ENCODE data around the gene ANKH.
A peak's percentile ranks its signal among the peaks of the same experiment; 100 is the strongest.
"Not testable (repeated sequence)": the region's sequence is repeated elsewhere in the genome, so short reads cannot be mapped to it uniquely, and the experiment has no call there.

ANKH gene

DNA sequence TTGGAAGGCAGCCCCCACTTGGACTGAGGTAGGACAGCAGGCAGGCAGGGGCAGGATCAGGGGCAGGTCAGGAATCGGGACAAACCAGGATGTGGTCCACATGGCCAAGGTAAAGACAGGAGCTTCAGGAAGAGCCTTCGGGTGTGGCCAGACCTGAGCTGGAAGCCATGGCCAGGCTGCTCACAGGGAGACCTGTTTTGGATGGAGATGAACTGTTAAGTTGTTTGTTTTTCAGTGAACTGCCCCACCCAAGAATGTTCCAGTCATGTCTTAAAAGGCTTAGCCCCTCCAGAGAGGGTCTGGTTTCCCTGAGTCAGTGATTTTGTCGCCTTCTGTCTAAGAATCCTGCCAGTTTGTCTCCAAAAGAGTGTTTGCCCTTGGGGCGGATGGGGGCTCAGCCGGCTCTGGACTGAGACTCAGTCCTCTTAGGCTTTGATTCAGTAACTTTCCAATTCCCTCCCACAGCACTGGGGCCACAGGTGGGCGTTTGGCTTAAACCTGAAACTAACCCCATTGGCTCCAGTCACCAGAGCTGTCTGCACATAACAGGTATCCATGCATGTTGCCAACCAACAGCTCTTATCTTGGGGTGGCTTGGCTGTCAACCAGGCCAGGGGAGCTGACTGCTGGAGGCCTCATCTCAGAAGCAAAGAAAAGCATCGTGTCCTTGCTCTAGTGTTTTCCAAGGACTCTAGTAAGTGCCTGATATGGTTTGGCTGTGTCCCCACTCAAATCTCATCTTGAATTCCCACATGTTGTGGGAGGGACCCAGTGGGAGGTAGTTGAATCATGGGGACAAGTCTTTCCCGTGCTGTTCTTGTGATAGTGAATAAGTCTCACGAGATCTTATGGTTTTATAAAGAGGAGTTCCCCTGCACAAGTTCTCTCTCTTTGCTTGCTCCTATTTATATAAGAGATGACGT is 11.3 kb upstream of the ANKH start:
- no peak for DNase-seq (ENCODE audit: low spot score)

DNA sequence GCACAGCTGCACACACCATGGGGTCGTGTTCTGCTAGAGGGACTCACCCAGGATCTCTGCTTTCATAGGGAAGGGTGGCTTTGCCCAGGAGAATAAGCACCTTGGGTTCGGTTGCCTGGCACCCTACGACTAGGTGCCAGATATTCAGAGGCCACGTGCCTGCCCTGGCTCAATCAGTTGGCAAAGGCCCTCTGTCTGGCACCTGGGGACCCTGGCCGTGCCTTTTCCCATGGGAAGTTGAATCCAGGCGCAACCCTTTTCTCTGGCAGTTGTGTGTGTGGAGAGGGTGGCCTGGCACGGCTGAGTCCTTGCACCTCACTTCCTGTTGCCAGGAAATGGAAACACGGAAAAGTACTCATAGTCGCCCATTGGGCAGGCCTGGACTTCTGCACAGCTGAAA is 10.2 kb upstream of the ANKH start:
- DNase-seq (ENCODE audit: low spot score) = no peak

GRCh38 chr5:14880688-14881087 is 9.1 kb upstream of the ANKH start:
- DNase-seq (ENCODE audit: low spot score) = no peak

GRCh38 chr5:14879937-14880589 is 8.5 kb upstream of the ANKH start:
- no peak for DNase-seq (ENCODE audit: low spot score)

DNA sequence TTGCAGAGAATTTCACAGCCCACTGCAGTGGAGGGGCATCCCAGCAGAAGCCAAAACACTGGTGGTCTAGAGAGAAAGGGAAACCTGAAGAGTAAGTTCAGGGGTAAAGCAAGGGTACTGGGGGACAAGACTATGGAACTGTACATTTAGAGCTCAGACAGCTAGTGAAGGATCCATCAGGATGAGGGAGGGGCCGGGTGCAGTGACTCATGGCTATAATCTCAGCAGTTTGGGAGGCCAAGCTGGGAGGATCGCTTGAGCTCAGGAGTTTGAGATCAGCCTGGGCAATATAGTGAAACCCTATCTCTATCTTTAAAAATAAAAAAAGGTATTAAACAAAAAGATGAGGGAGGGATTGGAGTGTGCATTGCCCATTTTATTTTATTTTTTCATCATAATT is 7.8 kb upstream of the ANKH start:
- DNase-seq (ENCODE audit: low spot score) = no peak

GRCh38 chr5:14878192-14878591 is 6.6 kb upstream of the ANKH start:
- DNase-seq (ENCODE audit: low spot score) = not testable (repeated sequence)

GRCh38 chr5:14876095-14876494 is 4.5 kb upstream of the ANKH start:
- no peak for DNase-seq (ENCODE audit: low spot score)

GRCh38 chr5:14873790-14874189 is 2.2 kb upstream of the ANKH start:
- DNase-seq (ENCODE audit: low spot score) = no peak

GRCh38 chr5:14873093-14873492 is 1.5 kb upstream of the ANKH start:
- DNase-seq (ENCODE audit: low spot score) = no peak

GRCh38 chr5:14872070-14872989 is 752 bp upstream of the ANKH start:
- peak; percentile 77 for DNase-seq (ENCODE audit: low spot score)

- DNase-seq (ENCODE audit: low spot score) = peak; percentile 75
Measured at GRCh38 chr5:14870337-14871213, 1.0 kb downstream of the ANKH start.

DNA sequence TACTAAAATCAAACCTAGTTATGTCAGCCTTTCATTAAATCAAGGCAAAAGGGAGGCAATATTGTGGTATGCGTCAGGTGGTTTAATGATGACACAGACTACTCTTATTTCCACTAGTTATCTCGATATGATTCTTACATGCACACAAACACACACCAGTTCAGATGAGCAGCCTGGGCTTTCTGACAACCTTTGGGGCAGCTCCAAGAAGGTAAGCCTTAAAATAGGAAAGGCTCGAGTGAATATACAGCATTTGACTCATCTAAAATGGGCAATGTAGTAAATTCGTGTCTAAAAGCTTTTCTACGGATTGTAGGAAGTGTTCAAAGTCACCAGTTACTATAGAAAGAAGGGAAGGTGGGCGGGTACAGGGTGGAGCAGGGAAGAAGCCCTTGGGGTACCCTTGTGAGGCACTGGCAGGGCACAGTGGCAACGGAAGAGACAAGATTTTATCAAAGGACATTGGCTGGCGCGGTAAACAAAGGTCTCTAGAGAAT is 1.9 kb downstream of the ANKH start:
- DNase-seq (ENCODE audit: low spot score) = peak; percentile 15

DNA sequence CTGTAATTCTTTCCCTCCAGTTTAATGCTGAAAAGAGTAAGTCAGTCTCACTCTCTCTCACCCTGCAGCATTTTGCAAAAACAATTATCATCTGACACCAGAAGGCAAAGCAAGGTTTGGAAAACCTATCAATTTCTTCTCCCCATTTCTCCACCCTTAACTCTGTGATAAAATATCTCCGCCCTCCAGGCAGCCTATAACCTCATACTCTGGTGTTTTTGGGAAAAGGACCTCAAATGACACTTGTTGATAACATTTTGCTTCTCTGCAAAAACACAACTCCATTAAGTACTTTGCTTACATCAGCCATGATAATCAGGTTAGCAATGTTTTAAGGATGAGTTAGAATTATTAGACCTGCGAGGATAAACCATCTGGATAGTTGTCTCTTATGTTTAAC is 2.3 kb downstream of the ANKH start:
- no peak for DNase-seq (ENCODE audit: low spot score)

- no peak for DNase-seq (ENCODE audit: low spot score)
Measured at GRCh38 chr5:14868771-14869170, 2.8 kb downstream of the ANKH start.

DNA sequence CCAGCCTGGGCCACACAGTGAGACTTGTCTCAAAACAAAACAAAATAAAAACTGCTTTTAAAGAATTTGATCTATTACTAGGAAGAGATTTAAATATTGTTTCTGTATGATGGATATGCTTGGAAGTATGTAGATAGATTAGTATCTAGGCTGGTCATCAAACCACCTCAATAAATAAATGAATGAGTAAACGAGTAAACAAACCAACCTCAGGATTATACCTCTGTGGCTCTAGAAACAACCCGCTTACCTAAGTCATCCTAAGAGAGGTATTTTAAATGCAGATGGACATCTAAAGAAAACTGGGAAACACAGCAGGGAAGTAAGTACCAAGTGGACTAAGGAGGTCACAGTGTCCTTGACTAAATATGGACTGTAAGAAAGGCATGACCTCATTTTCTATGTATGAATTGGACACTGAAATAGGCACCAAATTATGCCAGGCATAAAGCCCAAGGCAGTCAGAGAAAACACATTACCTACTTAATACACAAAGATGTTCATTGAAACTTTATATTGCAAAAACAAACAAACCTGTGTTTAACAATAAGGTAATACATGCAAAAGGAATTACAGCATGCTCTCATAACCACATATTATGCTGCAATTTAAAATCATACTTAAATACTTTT is 7.3 kb downstream of the ANKH start:
- DNase-seq (ENCODE audit: low spot score) = no peak

DNA sequence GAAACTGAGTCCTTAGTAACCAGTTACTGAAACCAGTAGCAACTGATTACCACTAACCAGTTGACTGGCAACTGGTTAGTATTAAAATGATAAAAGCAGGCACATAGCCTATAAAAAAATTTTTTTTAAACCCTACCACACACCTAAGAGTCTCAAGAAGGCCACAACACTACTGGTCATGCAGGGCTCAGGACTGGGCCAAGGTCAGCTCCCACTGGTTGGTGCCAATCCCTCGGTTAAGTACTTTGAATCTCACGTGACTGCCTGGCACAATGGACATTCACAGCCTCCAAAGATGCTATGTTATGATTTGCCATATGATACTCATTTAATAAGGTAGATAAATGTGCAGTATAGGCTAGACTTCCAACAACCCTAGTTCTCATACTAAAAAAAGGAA is 8.5 kb downstream of the ANKH start:
- no peak for DNase-seq (ENCODE audit: low spot score)

DNA sequence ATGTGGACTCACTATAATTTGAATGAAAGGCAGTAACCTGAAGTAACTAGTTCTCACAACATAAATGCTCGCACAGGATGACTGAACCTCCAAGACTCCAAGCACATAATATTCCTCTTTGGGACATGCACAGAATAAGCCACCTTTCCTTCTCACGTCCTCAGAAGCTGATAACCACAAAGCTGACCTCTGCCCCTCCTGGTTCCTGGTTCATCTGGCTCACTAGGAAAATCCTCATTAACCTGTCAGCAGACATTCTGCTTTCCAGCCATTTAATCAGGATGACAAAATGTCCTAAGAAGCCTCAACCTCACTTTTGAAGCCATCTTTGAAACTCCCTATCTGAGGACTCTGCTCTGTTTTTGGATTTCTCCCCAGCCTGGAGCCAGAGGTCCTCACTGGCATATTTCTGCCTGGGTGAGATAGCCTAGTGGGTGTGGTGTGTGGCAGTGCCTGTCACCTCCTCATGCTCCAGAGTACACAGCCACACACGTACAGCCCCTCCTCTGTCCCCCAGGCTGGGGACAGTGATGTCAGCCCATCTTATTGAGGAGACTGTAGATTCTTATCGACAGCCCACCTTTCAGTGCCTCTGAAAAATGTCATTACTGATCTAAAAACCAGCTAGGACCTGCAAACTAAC is 10.3 kb downstream of the ANKH start:
- DNase-seq (ENCODE audit: low spot score) = no peak

DNA sequence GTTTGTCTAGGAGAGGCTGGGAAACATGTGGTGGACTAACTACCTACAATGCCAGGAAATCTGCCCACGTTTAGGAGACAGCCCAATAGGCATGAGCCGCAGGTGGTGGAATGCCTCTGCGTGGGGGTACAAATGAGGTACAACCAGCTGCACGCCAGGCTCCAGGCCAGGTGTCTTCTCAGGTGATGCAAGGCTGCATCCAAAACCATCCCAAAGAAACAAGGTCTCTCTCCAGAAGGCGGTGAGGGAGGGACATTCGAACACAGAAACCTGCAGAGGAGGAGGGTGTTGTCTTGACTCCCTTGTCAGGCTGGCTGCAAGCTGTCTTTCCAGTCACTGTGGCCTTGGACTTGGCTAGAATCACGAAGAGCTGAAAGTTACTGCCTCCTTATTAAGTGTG is 11.6 kb downstream of the ANKH start:
- DNase-seq (ENCODE audit: low spot score) = no peak

DNA sequence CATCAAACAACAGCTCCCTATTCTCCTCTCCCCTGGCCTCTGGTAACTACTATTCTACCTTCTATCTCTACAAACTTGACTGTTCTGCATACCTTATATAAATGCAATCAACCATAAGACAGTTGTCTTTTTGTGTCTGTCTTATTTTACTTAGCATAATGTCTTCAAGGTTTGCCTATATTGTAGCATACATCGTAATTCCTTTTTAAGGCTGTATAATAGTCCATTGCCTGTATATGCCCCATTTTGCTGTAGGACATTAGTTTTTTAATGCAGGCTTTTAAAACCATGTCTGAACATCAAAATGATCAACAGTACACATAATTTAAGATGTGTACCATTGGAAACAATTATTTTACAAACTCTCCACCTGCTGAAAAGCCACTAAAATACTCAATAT is 12.4 kb downstream of the ANKH start:
- DNase-seq (ENCODE audit: low spot score) = no peak

DNA sequence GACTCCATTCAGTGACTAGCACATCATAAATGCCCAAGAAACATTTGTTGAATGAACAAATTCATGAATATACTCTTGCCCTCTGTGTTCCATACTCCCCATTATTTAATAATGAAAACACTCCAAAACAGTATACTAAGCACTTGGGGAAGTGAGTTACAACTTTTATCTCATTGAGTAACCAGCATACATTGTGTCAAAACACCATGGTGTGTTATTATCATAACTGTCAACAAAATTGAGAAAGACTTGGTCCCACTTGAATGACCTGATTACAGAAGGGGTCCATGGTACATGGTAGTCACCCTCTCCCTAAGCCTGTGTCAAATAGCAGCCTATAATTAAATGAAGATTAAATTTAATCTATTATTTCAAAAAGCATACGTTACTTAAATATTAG is 16.2 kb downstream of the ANKH start:
- DNase-seq (ENCODE audit: low spot score) = no peak

All from SW480 (cell line).